Measurements from ENCODE around the gene PER2. TPM values are rescaled to one million over a fixed set of nuclear protein-coding genes. Genes with fewer than 3 reads are reported as not detected.

Gene PER2
- total and polyA plus RNA-seq, 2 of the 13 experiments (the other 11 are each of a cell fraction or from before 2014, with no cell fraction given): 5.1 to 9.4 TPM

- TF ChIP-seq SMC3 (IDR thresholded peaks at IDR 0.05; ENCODE audit: low read length) (peak; percentile 97), ZNF552 (CRISPR knock-in tag; IDR thresholded peaks at IDR 0.05; ENCODE audit: borderline replicate concordance) (no peak), GPN1 (CRISPR knock-in tag; IDR thresholded peaks at IDR 0.05; ENCODE audit: borderline replicate concordance) (no peak), USF2 (IDR thresholded peaks at IDR 0.05; ENCODE audit: low read depth, low read length) (no peak), USF2 (CRISPR knock-in tag; IDR thresholded peaks at IDR 0.05; ENCODE audit: borderline replicate concordance) (no peak), ZNF253 (CRISPR knock-in tag; IDR thresholded peaks at IDR 0.05; ENCODE audit: borderline replicate concordance) (no peak), ZNF639 (CRISPR knock-in tag; conservative IDR thresholded peaks at IDR 0.05) (no peak), TIGD3 (CRISPR knock-in tag; IDR thresholded peaks at IDR 0.05; ENCODE audit: borderline replicate concordance) (no peak), ZNF17 (CRISPR knock-in tag; IDR thresholded peaks at IDR 0.05) (no peak), ARHGAP35 (CRISPR knock-in tag; IDR thresholded peaks at IDR 0.05; ENCODE audit: borderline replicate concordance) (no peak), ZNF3 (CRISPR knock-in tag; IDR thresholded peaks at IDR 0.05) (no peak), TBX2 (CRISPR knock-in tag; IDR thresholded peaks at IDR 0.05; ENCODE audit: borderline replicate concordance) (peak; percentile 76), RARA (CRISPR knock-in tag; IDR thresholded peaks at IDR 0.05) (peak; percentile 47; the same call in 1 of the 2 replicates), CBFB (CRISPR knock-in tag; IDR thresholded peaks at IDR 0.05) (peak; percentile 54; the same call in 1 of the 2 replicates), ZNF724P (CRISPR knock-in tag; IDR thresholded peaks at IDR 0.05; ENCODE audit: borderline replicate concordance) (peak; percentile 53; the same call in 1 of the 2 replicates), HES4 (CRISPR knock-in tag; IDR thresholded peaks at IDR 0.05; ENCODE audit: borderline replicate concordance) (no peak)
- TF ChIP-seq, protein P1, sequence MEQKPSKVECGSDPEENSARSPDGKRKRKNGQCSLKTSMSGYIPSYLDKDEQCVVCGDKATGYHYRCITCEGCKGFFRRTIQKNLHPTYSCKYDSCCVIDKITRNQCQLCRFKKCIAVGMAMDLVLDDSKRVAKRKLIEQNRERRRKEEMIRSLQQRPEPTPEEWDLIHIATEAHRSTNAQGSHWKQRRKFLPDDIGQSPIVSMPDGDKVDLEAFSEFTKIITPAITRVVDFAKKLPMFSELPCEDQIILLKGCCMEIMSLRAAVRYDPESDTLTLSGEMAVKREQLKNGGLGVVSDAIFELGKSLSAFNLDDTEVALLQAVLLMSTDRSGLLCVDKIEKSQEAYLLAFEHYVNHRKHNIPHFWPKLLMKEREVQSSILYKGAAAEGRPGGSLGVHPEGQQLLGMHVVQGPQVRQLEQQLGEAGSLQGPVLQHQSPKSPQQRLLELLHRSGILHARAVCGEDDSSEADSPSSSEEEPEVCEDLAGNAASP (CRISPR knock-in tag; IDR thresholded peaks at IDR 0.05; ENCODE audit: borderline replicate concordance): peak; percentile 56; the same call in 1 of the 2 replicates
- TF ChIP-seq, protein P2, sequence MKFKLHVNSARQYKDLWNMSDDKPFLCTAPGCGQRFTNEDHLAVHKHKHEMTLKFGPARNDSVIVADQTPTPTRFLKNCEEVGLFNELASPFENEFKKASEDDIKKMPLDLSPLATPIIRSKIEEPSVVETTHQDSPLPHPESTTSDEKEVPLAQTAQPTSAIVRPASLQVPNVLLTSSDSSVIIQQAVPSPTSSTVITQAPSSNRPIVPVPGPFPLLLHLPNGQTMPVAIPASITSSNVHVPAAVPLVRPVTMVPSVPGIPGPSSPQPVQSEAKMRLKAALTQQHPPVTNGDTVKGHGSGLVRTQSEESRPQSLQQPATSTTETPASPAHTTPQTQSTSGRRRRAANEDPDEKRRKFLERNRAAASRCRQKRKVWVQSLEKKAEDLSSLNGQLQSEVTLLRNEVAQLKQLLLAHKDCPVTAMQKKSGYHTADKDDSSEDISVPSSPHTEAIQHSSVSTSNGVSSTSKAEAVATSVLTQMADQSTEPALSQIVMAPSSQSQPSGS (CRISPR knock-in tag; IDR thresholded peaks at IDR 0.05): peak; percentile 66; the same call in 1 of the 2 replicates
- TF ChIP-seq, protein P3, sequence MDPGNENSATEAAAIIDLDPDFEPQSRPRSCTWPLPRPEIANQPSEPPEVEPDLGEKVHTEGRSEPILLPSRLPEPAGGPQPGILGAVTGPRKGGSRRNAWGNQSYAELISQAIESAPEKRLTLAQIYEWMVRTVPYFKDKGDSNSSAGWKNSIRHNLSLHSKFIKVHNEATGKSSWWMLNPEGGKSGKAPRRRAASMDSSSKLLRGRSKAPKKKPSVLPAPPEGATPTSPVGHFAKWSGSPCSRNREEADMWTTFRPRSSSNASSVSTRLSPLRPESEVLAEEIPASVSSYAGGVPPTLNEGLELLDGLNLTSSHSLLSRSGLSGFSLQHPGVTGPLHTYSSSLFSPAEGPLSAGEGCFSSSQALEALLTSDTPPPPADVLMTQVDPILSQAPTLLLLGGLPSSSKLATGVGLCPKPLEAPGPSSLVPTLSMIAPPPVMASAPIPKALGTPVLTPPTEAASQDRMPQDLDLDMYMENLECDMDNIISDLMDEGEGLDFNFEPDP (CRISPR knock-in tag; conservative IDR thresholded peaks at IDR 0.05): no peak
Observed at GRCh38 chr2:238263204-238264071, 25.0 kb downstream of the PER2 start (continued).
